Head of caudate nucleus (tissue), 42 donors: ENCODE measurements around the gene NKAP.

Source experiments
- DNase-seq, 42 donors: peaks; one replicate each; pipeline versions ENCODE4 v3.0.0 to v3.0.0-alpha.2; 2020 to 2021; ENCODE audit warnings: mixed read lengths in 7 of 42
- intact Hi-C: fragments of 100-400 bp; cut with DNase I; formaldehyde crosslinking; loops from one replicate; pipeline ENCODE4 v1.15.0; 2022

NKAP gene

DNA sequence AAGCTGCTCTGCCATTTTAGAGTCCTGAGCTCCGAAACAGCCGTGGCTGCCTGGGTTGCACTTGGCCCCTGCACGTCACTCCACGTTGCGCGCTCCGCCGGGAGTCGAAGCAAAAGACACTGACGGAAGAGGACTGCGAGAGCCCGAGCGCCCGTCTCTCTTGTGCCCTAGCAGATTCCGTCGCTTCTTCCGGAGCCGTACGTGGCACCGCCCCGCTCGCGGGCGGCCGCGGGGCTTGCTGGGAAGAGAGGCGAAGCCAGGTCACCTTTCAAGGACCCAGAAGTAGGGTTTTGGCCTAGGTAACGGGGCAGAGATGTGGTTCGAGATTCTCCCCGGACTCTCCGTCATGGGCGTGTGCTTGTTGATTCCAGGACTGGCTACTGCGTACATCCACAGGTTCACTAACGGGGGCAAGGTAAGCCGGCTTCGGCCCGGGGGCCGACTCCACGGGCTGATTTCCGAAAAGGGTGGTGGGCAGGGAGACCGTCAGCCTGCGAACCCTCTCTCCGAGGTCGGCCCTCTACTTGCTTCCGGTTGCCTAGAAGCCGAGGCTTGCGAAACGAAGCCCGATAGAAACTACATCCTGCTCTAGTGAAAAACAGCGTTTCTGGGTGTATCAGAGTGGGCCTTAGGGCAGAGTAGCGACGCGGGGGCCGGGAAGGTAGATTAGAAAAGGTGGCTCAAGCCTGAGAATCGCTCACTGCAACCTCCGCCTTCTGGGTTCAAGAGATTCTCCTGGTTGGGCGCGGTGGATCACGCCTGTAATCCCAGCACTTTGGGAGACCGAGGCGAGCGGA lies 71.8 kb downstream of the NKAP start, which contains the start of the genes NDUFA1 and RNF113A:
NDUFA1 (plus strand) TSS at position 234 of the 797 bp plus-strand sequence; CDS start at position 314, 80 bp downstream.
RNF113A (minus strand) TSS at position 135 of the 797 bp plus-strand sequence; CDS start at position 15, 120 bp downstream.
- intact Hi-C loops: no loop called here
- DNase-seq: peak; percentile 68 to 92 (median 84)

DNA sequence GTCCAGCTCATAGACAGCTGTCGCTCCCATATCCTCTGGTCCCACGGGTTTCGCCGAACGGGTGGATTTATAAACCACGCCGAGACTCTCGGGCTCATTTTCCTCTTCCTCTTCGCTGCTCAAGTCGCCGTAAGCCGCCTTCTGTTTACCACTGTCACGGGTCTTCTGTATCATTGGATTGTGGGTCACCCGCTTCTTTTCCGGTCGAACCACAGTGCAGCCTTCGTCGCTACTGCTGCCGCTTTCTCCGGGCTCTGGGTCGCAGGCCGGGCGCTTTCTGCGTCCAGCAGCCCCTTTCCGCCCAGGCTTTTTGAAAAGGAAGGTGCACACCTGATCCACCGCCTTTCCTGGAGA lies 72.3 kb downstream of the NKAP start:
- DNase-seq: peak in 6 of 42 donors; percentile 4 to 32 (median 23)
- intact Hi-C loops: no loop called here
